Activated CD4-positive, alpha-beta T cell treated with anti-CD3 and anti-CD28 coated beads, Interleukin-2, amount 10 ng/mL, durations not matched to agents 24 days and 14 days (primary cell): Measurements from ENCODE around the gene ASB15. TPM values are rescaled to one million over a fixed set of nuclear protein-coding genes. Genes with fewer than 3 reads are reported as not detected.
A peak's percentile ranks its signal among the peaks of the same experiment; 100 is the strongest.

Experiments
- DNase-seq: peaks from one replicate; pipeline ENCODE4 v3.0.0; 2022
- H3K27ac Mint-ChIP-seq: one replicate; pipeline ENCODE4 v1.8.0; 2022; ENCODE audit warnings: mild to moderate bottlenecking, mixed read lengths
- H3K27me3 Mint-ChIP-seq: one replicate; pipeline ENCODE4 v1.8.0; 2022; ENCODE audit warnings: mixed read lengths
- H3K36me3 Mint-ChIP-seq: one replicate; pipeline ENCODE4 v1.8.0; 2022; ENCODE audit warnings: low read depth, mild to moderate bottlenecking, mixed read lengths
- H3K4me1 Mint-ChIP-seq: one replicate; pipeline ENCODE4 v1.8.0; 2021; ENCODE audit warnings: mixed read lengths
- H3K4me3 Mint-ChIP-seq: one replicate; pipeline ENCODE4 v1.8.0; 2022; ENCODE audit warnings: mild to moderate bottlenecking, moderate library complexity, mixed read lengths
- H3K9me3 Mint-ChIP-seq: one replicate; pipeline ENCODE4 v1.8.0; 2021; ENCODE audit warnings: mixed read lengths
- intact Hi-C: fragments of 100-400 bp; cut with micrococcal nuclease; formaldehyde crosslinking; loops from one replicate; pipeline ENCODE4 v1.15.1; 2023
- total RNA-seq: library from RNA; stranded (reverse); gene quantifications from 2 replicates; pipeline ENCODE4 v1.2.3, GENCODE V29; 2022

Gene ASB15
- total RNA-seq, 1 donor from 2014 or later = not detected

DNA sequence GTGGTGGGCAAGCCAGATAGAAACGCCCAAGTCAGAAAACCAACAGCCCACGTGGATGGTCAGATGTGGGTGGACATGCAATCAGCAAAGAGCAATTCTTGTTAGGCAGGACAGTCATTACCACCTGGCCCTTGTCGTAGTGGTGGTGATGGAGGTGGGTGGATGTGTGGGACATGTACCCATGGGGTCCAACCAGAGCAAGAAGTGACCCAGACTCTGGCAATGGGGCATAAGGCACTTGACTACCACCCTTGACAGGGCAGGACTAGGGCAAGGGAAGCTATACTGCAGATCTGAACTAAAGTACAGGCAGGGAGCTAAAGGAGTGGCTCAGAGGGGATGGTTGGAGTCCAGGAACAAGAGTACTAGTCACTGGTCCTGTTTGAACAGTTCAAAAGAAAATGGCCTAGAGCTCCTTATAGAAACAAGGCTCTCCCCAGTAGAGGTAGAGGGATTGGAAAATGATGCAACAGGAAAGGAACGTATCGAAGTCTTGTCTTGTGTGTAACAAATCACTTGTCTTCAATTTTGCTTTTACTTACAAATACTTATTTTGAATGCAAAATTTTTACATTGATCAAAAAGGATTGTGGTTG is 71.6 kb downstream of the ASB15 start:
- Mint-ChIP-seq H3K27ac (no peak overlapping the region), H3K36me3 (no peaks in the 10 kb centered on the region), H3K4me3 (no peak overlapping the region), H3K9me3 (no peaks in the 10 kb centered on the region), H3K4me1 (no peaks in the 10 kb centered on the region), H3K27me3 (no peaks in the 10 kb centered on the region)
- DNase-seq = no peak
- intact Hi-C loops = no loop called here

DNA sequence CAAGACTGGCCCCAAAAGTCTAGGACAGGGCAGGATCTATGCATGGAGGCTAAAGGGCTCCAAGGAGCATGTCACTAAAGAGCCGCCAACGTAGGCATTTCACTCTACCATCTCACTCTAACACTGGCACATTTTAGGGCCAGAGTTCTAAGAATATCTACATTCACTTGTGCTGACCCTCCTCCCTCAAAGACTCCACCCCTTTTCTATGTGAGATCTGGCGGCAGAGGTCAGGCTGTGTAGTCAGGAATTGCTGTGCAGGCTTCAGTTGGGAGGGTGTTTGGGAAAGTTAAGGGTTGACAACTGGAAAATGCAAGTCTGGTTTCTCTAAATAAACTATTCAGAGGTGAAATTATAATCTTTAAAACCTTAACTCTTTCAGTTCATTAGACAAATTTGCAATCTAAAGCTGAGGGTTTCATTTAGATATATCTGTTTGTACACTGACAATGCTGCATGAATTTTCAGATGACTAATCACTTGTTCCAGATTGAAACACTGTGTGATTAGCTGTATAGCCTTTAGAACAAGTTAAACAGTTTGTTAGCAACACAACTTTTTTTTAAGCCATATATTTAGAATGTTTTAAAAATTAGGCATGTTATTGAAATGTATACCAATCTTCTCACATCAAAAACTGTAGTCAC is 72.3 kb downstream of the ASB15 start:
- intact Hi-C loops = no loop called here
- DNase-seq = no peak
- no peaks in the 10 kb centered on the region for H3K4me1 Mint-ChIP-seq
- no peaks in the 10 kb centered on the region for H3K36me3 Mint-ChIP-seq
- H3K9me3 Mint-ChIP-seq = no peaks in the 10 kb centered on the region
- no peaks in the 10 kb centered on the region for H3K27me3 Mint-ChIP-seq
- H3K27ac Mint-ChIP-seq = no peak overlapping the region
- H3K4me3 Mint-ChIP-seq = no peak overlapping the region

DNA sequence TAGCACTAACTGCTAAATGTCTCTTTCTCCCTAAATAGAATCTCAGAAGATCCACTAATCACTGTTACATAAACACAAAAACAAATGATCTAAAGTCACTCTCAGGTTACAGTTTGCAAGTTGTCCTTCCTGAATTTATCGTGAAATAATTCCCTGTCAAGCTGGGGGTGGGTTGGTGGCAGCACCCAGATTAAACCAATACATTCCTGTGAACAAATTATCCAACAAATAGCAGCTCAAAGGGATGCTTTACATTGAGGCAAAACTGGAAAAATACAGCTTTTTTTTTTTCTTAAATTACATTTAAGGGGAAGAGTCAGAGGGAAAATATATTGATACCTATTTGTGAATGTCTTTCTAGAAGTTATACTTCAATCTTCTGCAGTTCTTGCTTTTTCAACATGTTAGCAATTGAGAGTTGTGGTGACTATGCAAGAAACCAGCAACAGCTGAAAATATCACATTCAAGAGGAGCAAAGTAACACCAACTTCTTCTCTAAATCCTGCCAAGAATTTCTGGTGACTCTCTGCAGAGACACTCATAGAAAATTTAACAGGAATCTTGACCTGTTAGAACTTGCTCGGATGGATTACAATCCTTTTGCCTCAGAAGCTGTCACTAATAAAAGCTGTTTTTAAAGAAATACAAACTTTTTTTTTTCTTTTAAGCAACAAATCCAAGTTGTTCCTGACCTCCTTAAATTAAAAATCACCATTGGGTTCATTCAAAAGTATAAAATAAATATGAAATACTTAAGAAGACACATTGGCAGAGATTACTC is 73.0 kb downstream of the ASB15 start:
- no peaks in the 10 kb centered on the region for H3K4me1 Mint-ChIP-seq

GRCh38 chr7:123675181-123675473 is 73.5 kb downstream of the ASB15 start:
- Mint-ChIP-seq H3K9me3 (no peaks in the 10 kb centered on the region), H3K27ac (no peak overlapping the region), H3K36me3 (no peaks in the 10 kb centered on the region), H3K4me3 (no peak overlapping the region), H3K27me3 (no peaks in the 10 kb centered on the region), H3K4me1 (no peaks in the 10 kb centered on the region)
- DNase-seq = no peak
- intact Hi-C loops = no loop called here

More for the DNA sequence above, 73.0 kb downstream of the ASB15 start:
- no peaks in the 10 kb centered on the region for H3K9me3 Mint-ChIP-seq
- H3K36me3 Mint-ChIP-seq = no peaks in the 10 kb centered on the region
- no peak for DNase-seq
- intact Hi-C loops = no loop called here
- H3K27ac Mint-ChIP-seq = no peak overlapping the region
- H3K27me3 Mint-ChIP-seq = no peaks in the 10 kb centered on the region
- no peak overlapping the region for H3K4me3 Mint-ChIP-seq

DNA sequence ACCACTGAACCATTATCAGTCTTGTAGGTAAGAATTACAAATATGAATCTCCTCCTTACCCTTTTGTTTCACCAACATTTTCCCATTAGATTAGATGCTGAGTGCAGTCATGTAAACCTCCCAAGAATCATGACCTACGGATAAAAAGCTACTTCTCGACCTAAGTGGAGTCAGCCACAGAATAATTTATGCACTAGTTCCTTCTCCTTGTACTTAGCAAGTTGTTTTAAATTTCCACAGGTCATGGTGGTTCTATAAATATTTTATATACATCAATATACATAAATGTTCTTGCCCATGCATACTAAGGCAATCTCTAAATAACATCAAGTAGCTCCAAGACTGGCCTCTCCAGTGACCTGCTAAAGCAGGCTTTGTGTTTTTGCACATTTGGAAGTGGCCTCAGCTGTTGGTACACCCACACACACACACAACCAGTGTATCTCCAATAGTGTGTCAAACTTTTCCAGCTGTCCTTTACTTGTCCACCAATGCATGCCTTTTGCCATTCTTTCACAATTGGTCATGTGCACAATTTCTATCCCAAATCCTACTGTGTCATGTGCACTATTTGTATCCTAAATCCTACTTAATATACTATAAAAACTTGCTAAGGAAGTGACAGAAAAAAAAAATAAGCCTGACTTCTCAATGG is 75.6 kb downstream of the ASB15 start:
- Mint-ChIP-seq H3K27ac (no peak overlapping the region), H3K36me3 (no peaks in the 10 kb centered on the region), H3K9me3 (no peaks in the 10 kb centered on the region), H3K27me3 (no peaks in the 10 kb centered on the region), H3K4me3 (no peak overlapping the region), H3K4me1 (no peaks in the 10 kb centered on the region)
- no peak for DNase-seq
- intact Hi-C loops = no loop called here

DNA sequence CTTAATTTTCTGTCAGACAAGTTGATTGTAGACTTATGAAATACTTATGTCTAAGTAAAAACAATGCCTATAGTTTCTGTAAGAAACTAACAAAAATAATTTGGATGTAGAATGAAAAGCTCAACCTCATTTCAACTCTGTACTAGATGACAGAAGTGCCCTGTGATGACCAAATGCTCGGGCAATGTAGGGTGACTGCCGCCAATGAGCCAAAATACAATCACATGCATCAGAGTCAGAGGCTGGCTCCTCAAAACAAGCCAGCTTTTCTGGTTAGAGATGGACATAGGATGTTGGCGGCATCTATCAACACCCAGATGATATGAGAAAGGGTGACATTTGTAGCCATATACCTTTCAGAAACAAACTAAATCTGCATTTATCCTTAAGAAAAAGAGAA is 78.0 kb downstream of the ASB15 start:
- DNase-seq = no peak
- Mint-ChIP-seq H3K4me1 (no peaks in the 10 kb centered on the region), H3K9me3 (no peaks in the 10 kb centered on the region), H3K27ac (no peak overlapping the region), H3K36me3 (peaks cover 4% of the 10 kb centered on the region), H3K4me3 (no peak overlapping the region), H3K27me3 (no peaks in the 10 kb centered on the region)
- intact Hi-C loops = no loop called here

- Mint-ChIP-seq H3K27me3 (no peaks in the 10 kb centered on the region), H3K9me3 (no peaks in the 10 kb centered on the region), H3K4me3 (no peak overlapping the region), H3K27ac (no peak overlapping the region), H3K36me3 (peaks cover 4% of the 10 kb centered on the region), H3K4me1 (no peaks in the 10 kb centered on the region)
- no peak for DNase-seq
- intact Hi-C loops = no loop called here
Observed at GRCh38 chr7:123680580-123680979, 79.0 kb downstream of the ASB15 start.

DNA sequence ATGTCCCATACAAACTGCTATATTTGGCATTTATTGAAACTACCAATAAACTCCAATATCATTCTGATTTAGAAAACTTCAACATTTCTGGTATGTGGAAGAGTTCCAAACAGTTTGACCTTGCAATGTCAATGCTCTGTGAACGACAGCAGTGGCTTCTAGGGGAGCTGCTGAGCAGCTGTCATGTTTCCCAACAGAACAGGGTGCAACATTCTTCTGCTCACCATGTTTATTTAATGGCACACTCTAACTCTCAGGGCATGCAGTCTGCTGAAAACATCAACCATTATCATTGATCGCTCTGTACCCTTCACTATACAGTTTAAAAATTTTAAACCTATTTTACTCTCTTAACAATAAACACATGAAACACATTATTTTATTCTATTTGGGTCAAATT is 79.9 kb downstream of the ASB15 start:
- no peak overlapping the region for H3K4me3 Mint-ChIP-seq
- intact Hi-C loops = no loop called here
- H3K36me3 Mint-ChIP-seq = peaks cover 5% of the 10 kb centered on the region
- H3K27me3 Mint-ChIP-seq = no peaks in the 10 kb centered on the region
- DNase-seq = no peak
- no peaks in the 10 kb centered on the region for H3K4me1 Mint-ChIP-seq
- H3K9me3 Mint-ChIP-seq = no peaks in the 10 kb centered on the region
- H3K27ac Mint-ChIP-seq = no peak overlapping the region

DNA sequence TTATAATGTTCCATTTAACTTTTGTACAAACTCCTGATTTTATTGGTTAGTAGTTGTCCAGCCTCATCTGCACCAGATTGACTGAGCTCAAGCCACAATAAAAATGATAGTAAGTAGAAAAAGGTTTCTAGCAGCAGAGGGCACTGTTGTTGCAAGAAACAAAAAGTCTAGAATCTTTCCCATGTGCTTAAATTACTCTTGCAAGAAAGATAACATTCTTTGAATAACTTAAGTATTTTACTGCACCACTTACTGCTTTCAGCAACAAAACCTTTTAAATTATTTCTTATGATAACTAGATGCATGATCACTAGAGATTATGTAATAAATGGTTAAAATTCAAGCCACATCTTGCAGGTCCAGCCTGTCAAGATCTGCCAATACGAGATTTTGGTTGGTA is 81.1 kb downstream of the ASB15 start:
- Mint-ChIP-seq H3K27me3 (no peaks in the 10 kb centered on the region), H3K27ac (no peak overlapping the region), H3K9me3 (no peaks in the 10 kb centered on the region), H3K4me1 (no peaks in the 10 kb centered on the region), H3K36me3 (peaks cover 5% of the 10 kb centered on the region), H3K4me3 (no peak overlapping the region)
- intact Hi-C loops = loop anchor here (1.0 to 2.0 kb wide), 3 partner anchors 18 to 183 kb away; no protein-coding TSS in a partner anchor
- DNase-seq = peak; percentile 78

- peak overlapping the region; percentile 5 for H3K27ac Mint-ChIP-seq
- H3K27me3 Mint-ChIP-seq = no peaks in the 10 kb centered on the region
Observed at GRCh38 chr7:123687161-123687560, 85.5 kb downstream of the ASB15 start.

DNA sequence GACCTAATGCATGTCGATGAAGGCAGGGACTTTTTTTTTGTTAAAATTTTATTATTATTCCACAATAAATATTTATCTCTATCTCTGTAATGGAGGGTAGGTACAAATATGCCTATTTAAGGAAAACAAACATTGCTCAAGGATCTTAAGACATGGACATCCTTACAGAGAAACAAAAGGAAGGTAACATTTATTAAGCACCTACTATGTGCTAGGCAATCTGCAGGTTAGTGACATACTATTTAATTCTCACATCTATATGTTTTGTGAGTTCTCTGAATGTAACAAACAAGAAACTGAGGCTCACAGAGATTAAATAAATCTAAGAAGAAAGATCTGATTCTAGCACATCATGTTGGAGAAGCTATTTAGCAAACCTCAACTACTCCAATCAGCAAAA is 86.1 kb downstream of the ASB15 start:
- no peak overlapping the region for H3K27ac Mint-ChIP-seq
- no peaks in the 10 kb centered on the region for H3K4me1 Mint-ChIP-seq
- peaks cover 23% of the 10 kb centered on the region for H3K36me3 Mint-ChIP-seq
- no peak overlapping the region for H3K4me3 Mint-ChIP-seq
- no peak for DNase-seq
- no peaks in the 10 kb centered on the region for H3K27me3 Mint-ChIP-seq
- H3K9me3 Mint-ChIP-seq = no peaks in the 10 kb centered on the region
- intact Hi-C loops = no loop called here

More at GRCh38 chr7:123687161-123687560, 85.5 kb downstream of the ASB15 start:
- H3K4me1 Mint-ChIP-seq = no peaks in the 10 kb centered on the region
- no peak overlapping the region for H3K4me3 Mint-ChIP-seq
- peaks cover 17% of the 10 kb centered on the region for H3K36me3 Mint-ChIP-seq
- intact Hi-C loops = no loop called here
- DNase-seq = no peak
- H3K9me3 Mint-ChIP-seq = no peaks in the 10 kb centered on the region

Other genes starting within 250 kb of the ASB15 start
- 0.05 TPM in 1 of 2 replicates, not detected in the other for gene IQUB, start 67.2 kb upstream of the ASB15 start, total RNA-seq
- gene NDUFA5, start 44.0 kb upstream of the ASB15 start, total RNA-seq = 56.1 and 62.1 TPM in 2 replicates
- not detected in 2 replicates for gene LMOD2, start 54.0 kb downstream of the ASB15 start, total RNA-seq
- gene WASL, start 147.2 kb downstream of the ASB15 start, total RNA-seq = 6.4 and 6.7 TPM in 2 replicates
- gene HYAL4, start 243.3 kb downstream of the ASB15 start, total RNA-seq = not detected in 2 replicates